Neural progenitor cell (in vitro differentiated cells): Measurements from ENCODE around the gene HTD2.

Experiments used
- CTCF ChIP-seq: fragments of 200-600 bp; sonication (generic); IDR thresholded peaks from 2 replicates; pipeline ENCODE4 v1.5.1; 2017; ENCODE audit warnings: antibody characterized with exemption, mild to moderate bottlenecking
- EZH2 ChIP-seq: fragments of 200-600 bp; sonication (generic); IDR thresholded peaks from 2 replicates; pipeline ENCODE4 v1.6.1; 2017; ENCODE audit warnings: antibody characterized with exemption, mild to moderate bottlenecking, moderate library complexity

DNA sequence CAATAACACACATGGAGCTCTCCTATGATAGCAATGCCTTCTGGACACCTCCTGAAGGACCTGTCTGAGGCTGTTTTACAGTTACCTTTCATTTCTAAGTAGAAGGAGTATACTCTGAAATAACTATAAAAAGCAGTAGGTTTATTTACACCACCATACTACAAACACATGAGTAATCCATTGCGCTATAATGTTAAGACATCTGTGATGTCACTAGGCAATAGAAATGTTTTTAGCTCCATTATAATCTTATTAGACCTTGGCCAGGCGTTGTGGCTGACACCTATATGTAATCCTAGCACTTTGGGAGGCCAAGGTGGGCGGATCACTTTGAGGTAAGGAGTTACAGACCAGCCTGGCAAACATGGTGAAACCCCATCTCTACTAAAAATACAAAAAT, 51.1 kb downstream of the HTD2 start:
- no peak for TF ChIP-seq CTCF
- no peak for TF ChIP-seq EZH2
